K562 (cell line): ENCODE measurements around the gene ENPP7. TPM values are rescaled to one million over a fixed set of nuclear protein-coding genes. Genes with fewer than 3 reads are reported as not detected.

Source experiments
- ATAC-seq: fragments of 200-7000 bp; cut with Tn5 transposase; 3 replicates; pipeline ENCODE4 v1.9.1; 2020; ENCODE audit warnings: moderate library complexity
- BruUV-seq: library from RNA; stranded (reverse); fragments of 400-500 nt; replicated peaks from 2 replicates; lab custom pipeline; 2021; lab: Mats Ljungman, UMichigan
- CTCF ChIA-PET: fragments of 300-600 bp; formaldehyde crosslinking; extraction: SDS; loops from one replicate; lab custom pipeline; 2021; ENCODE audit warnings: low intra/inter-chr PET ratio; lab: Yijun Ruan, JAX
- POLR2A ChIA-PET: fragments of 300-600, 350-650 bp; sonication (Branson Sonifier 250); formaldehyde crosslinking; extraction: SDS; loops from one replicate; lab custom pipeline; 2021; ENCODE audit warnings: antibody characterized with exemption, inconsistent platforms; lab: Yijun Ruan, JAX
- DNase-seq, 4 experiments: peaks; one replicate each; pipeline versions ENCODE4 v3.0.0 to v3.0.0-alpha.2; 2011 to 2018; ENCODE audit warnings: low spot score in 3 of 4, mixed read lengths in 3 of 4; ENCODE audit errors: extremely low read depth in 1 of 4
- FAIRE-seq: peaks from 2 replicates; lab custom pipeline; 2011; peaks lifted over from hg19 to GRCh38; lab: Jason Lieb, UNC
- H2AFZ ChIP-seq: 2 replicates; pipeline ENCODE4 v1.6.0; 2011; ENCODE audit warnings: low read depth, low read length, control low read depth, inconsistent platforms
- H3K27ac ChIP-seq: fragments of 200-600 bp; 3 replicates; pipeline ENCODE4 v1.8.0; 2011; ENCODE audit warnings: low read depth, mild to moderate bottlenecking, control low read depth, inconsistent platforms, low read length, moderate library complexity, mixed read lengths; ENCODE audit errors: extremely low read depth
- H3K27me3 ChIP-seq, 2 experiments: fragments of 300-600 bp in 1 of 2; 2 replicates in 1 of 2; 3 replicates in 1 of 2; pipeline versions ENCODE4 v1.6.0 to v1.8.0; 2011; ENCODE audit warnings: inconsistent platforms in 2 of 2, low read length in 2 of 2, mild to moderate bottlenecking in 1 of 2, mixed read lengths in 1 of 2, moderate library complexity in 1 of 2; ENCODE audit not compliant: control insufficient read depth in 2 of 2, insufficient read depth in 2 of 2
- H3K36me3 ChIP-seq: fragments of 300-600 bp; 3 replicates; pipeline ENCODE4 v1.8.0; 2011; ENCODE audit warnings: mild to moderate bottlenecking, low read length, inconsistent platforms; ENCODE audit not compliant: control insufficient read depth, insufficient read depth
- H3K4me1 ChIP-seq, 2 experiments: fragments of 200-600 bp in 1 of 2; replicated peaks in 1 of 2; 2 replicates in 1 of 2; 3 replicates in 1 of 2; pipeline versions ENCODE4 v1.5.1 to v1.8.0; 2011; ENCODE audit warnings: inconsistent platforms in 2 of 2, low read length in 2 of 2, mild to moderate bottlenecking in 1 of 2, mixed read lengths in 1 of 2, moderate library complexity in 1 of 2; ENCODE audit not compliant: control insufficient read depth in 2 of 2, insufficient read depth in 2 of 2
- H3K4me2 ChIP-seq: 2 replicates; pipeline ENCODE4 v1.6.1; 2011; ENCODE audit warnings: low read length, control low read depth, inconsistent platforms, mixed read lengths; ENCODE audit not compliant: insufficient read depth
- H3K4me3 ChIP-seq: fragments of 200-600 bp; sonication (generic), shearing (Covaris generic); 2 replicates; pipeline ENCODE4 v1.5.1; 2016; ENCODE audit warnings: control low read depth, inconsistent platforms
- H3K79me2 ChIP-seq: fragments of 200-600 bp; 3 replicates; pipeline ENCODE4 v1.8.0; 2011; ENCODE audit warnings: low read length, inconsistent platforms; ENCODE audit not compliant: control insufficient read depth, insufficient read depth
- H3K9ac ChIP-seq, 2 experiments: 2 replicates each; pipeline versions ENCODE4 v1.6.0 to v1.6.1; 2011; ENCODE audit warnings: low read depth in 2 of 2, low read length in 2 of 2, control low read depth in 1 of 2, inconsistent platforms in 1 of 2, mild to moderate bottlenecking in 1 of 2, mixed read lengths in 1 of 2; ENCODE audit not compliant: insufficient read depth in 1 of 2
- H3K9me1 ChIP-seq: one replicate; pipeline ENCODE4 v1.6.0; 2011; ENCODE audit warnings: inconsistent platforms, mild to moderate bottlenecking, low read length, moderate library complexity; ENCODE audit not compliant: control insufficient read depth, insufficient read depth
- H3K9me3 ChIP-seq: replicated peaks from 2 replicates; pipeline ENCODE4 v1.5.1; 2011; ENCODE audit warnings: low read depth, low read length, inconsistent platforms; ENCODE audit not compliant: control insufficient read depth, insufficient read depth
- H4K20me1 ChIP-seq: replicated peaks from 2 replicates; pipeline ENCODE4 v1.6.1; 2011; ENCODE audit warnings: low read length, inconsistent platforms, mixed read lengths; ENCODE audit not compliant: control insufficient read depth, insufficient read depth
- HMGN3 ChIP-seq: IDR thresholded peaks from 2 replicates; pipeline ENCODE4 v1.6.1; 2011; ENCODE audit warnings: borderline replicate concordance, low read depth, mild to moderate bottlenecking, mixed read lengths, low read length; ENCODE audit not compliant: insufficient read length; ENCODE audit errors: extremely low read depth
- KDM1A ChIP-seq, 2 experiments: fragments of 450-650 bp; IDR thresholded peaks; 2 replicates each; pipeline ENCODE4 v1.6.1; 2016; ENCODE audit warnings: mild to moderate bottlenecking in 2 of 2
- RUNX1 ChIP-seq: sonication (generic); IDR thresholded peaks from 2 replicates; pipeline ENCODE4 v1.6.1; 2016; ENCODE audit warnings: antibody characterized with exemption, low read depth
- TGIF2 ChIP-seq: sonication (generic); formaldehyde crosslinking; IDR thresholded peaks from 2 replicates; pipeline ENCODE4 v1.8.1; 2022; ENCODE audit warnings: mild to moderate bottlenecking, missing genetic modification reagents, moderate library complexity
- XRCC4 ChIP-seq: IDR thresholded peaks from one replicate; pipeline ENCODE4 v1.6.1; 2011; ENCODE audit not compliant: insufficient read depth, insufficient read length; ENCODE audit errors: extremely low read depth
- ZFX ChIP-seq: sonication (generic); formaldehyde crosslinking; IDR thresholded peaks from 2 replicates; pipeline ENCODE4 v1.8.0; 2022; ENCODE audit warnings: mild to moderate bottlenecking, missing genetic modification reagents, moderate library complexity
- ZNF77 ChIP-seq: fragments of 250-450 bp; sonication (Bioruptor Pico); IDR thresholded peaks from 2 replicates; pipeline ENCODE4 v1.5.0; 2020
- WGBS: fragments of 100-300 bp; shearing (Covaris generic); methylation state at CpG from one replicate; pipeline ENCODE4 v1.1.6; 2016; ENCODE audit warnings: low coverage, mixed read lengths; ENCODE audit not compliant: insufficient coverage; ENCODE audit errors: missing lambda C conversion rate; 5-methylcytosine and 5-hydroxymethylcytosine counted together
- in situ Hi-C: fragments of 300-500 bp; cut with MboI; formaldehyde crosslinking; loops from 4 replicates; pipeline ENCODE4 v1.15.0; 2018; ENCODE audit warnings: inconsistent platforms, mixed read lengths
- intact Hi-C: fragments of 100-400 bp; cut with micrococcal nuclease; formaldehyde crosslinking; loops from 2 replicates; pipeline ENCODE4 v1.14.2; 2022
- polyA plus RNA-seq, 8 experiments: library from polyadenylated mRNA; depleted of rRNA in 4 of 8; stranded (reverse) in 5 of 8; unstranded in 3 of 8; fragments of >200 nt; fragmentation: Nextera tagmentation in 2 of 8; fragmentation: Illumina TruSeq in 1 of 8; extraction: Ambion mirVana in 2 of 8; extraction: Trizol in 1 of 8; gene quantifications; 2 replicates each; pipeline versions ENCODE4 v1.2.1 to v1.2.3, GENCODE V29; 2011 to 2014; ENCODE audit warnings: inconsistent platforms in 1 of 8, missing spikeins in 1 of 8
- total RNA-seq, 7 experiments: library from RNA; depleted of rRNA in 6 of 7; stranded (reverse); fragments of >200 nt in 6 of 7; fragmentation: Illumina TruSeq in 2 of 7; extraction: Trizol in 2 of 7; gene quantifications; 2 replicates each; pipeline versions ENCODE4 v1.2.1 to v1.2.3, GENCODE V29; 2011 to 2021; ENCODE audit warnings: low replicate concordance in 1 of 7
- TF ChIP-seq, protein P1 (sequence below), 2 experiments: fragments of 450-650 bp; IDR thresholded peaks; 2 replicates each; pipeline ENCODE4 v1.6.1; 2016; ENCODE audit warnings: mild to moderate bottlenecking in 2 of 2, borderline replicate concordance in 1 of 2, low read depth in 1 of 2, moderate library complexity in 1 of 2
- TF ChIP-seq, protein P2 (sequence below), 3 experiments: IDR thresholded peaks in 2 of 3; conservative IDR thresholded peaks in 1 of 3; 2 replicates each; pipeline ENCODE4 v1.5.1; 2011 to 2012; ENCODE audit warnings: low read length in 3 of 3, mild to moderate bottlenecking in 3 of 3, control low read depth in 2 of 3, improper control_type of control experiment in 1 of 3, inconsistent platforms in 1 of 3, low read depth in 1 of 3, mixed read lengths in 1 of 3, moderate library complexity in 1 of 3; ENCODE audit not compliant: insufficient read depth in 2 of 3

Gene ENPP7
- total and polyA plus RNA-seq, 9 of the 15 experiments (the other 6 are each of a cell fraction or from before 2014, with no cell fraction given) = not detected

DNA sequence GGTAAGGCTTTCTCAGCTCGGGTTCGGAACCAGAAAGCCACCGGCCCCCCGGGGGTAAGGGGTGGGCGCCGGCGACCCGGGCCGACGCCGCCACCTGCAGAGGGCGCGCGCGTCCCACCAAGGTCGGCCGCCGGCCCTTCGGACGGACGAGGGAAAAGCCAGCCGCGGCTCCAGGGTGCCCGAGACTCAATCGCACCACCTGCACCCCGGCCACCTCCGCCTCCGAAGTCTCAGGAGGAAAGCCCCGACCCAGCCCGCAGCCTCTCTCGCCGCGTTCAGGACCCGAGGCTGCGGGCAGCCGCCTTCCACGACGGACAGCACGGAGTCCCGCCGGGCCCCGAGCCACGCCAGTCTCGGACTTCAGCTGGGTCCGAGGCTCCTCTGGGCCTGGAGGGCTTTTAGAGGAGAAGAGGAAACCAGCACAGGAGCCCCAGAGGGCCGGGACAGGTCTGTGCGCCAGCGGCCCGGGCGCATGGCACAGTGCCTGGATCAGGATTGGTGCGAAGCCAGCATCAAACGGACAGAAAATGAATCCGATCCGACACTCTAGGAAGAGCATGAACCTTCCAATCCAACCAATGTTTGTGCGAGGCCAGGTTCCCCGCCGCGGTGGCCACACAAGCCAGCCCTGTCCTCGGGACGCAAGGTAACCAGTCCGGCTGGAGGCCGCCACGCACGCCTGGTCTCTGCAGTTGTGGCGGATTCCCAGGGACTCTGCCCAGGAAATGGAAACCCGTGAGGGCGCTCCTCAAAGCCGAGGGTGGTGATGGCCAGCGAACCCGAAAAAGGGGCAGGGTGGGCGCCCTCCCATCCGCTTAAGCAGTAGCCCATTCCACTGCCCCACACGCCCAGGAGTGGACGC, 59.4 kb downstream of the ENPP7 start:
- peak; percentile 92 for ATAC-seq
- no peaks in the 10 kb centered on the region for H4K20me1 ChIP-seq
- no TSS peak for BruUV-seq
- H3K27ac ChIP-seq = no peak overlapping the region
- H3K79me2 ChIP-seq = peaks cover 5% of the 10 kb centered on the region; the same call in 1 of the 3 replicates
- intact Hi-C loops (loop anchor here (1.0 to 5.0 kb wide), 2 partner anchors 43 to 126 kb away; no protein-coding TSS in a partner anchor), in situ Hi-C loops (loop anchor here (5.0 kb wide), 1 partner anchor 43 kb away; no protein-coding TSS in a partner anchor)
- no peak overlapping the region for H3K4me3 ChIP-seq
- ChIA-PET CTCF (interaction anchor here (0.6 to 2.3 kb wide), 8 partner anchors 8 to 201 kb away, joined by 3 to 18 read pairs (median 5); no protein-coding TSS in a partner anchor), POLR2A (interaction anchor here (0.7 to 1.8 kb wide), 3 partner anchors 10 to 155 kb away, joined by 3 to 10 read pairs (median 3); no protein-coding TSS in a partner anchor)
- peaks cover 3 to 45% of the 10 kb centered on the region in 2 experiments; a peak in 4 of 5 replicates for H3K4me1 ChIP-seq
- WGBS = 46% methylated on average over 36 of the region's 74 CpGs
- peak; percentile 64 to 87 (median 82) for DNase-seq
- H3K27me3 ChIP-seq = no peaks in the 10 kb centered on the region
- FAIRE-seq = no peak
- no peaks in the 10 kb centered on the region for H3K9me3 ChIP-seq
- peaks cover 16% of the 10 kb centered on the region; the same call in 1 of the 3 replicates for H3K36me3 ChIP-seq
- H3K9ac ChIP-seq = peak overlapping the region; percentile 10 to 83; a peak in 3 of 4 replicates
- H2AFZ ChIP-seq = peak overlapping the region; percentile 84
- H3K9me1 ChIP-seq = no peaks in the 10 kb centered on the region
- peak overlapping the region; percentile 31; the same call in 1 of the 2 replicates for H3K4me2 ChIP-seq
- TF ChIP-seq KDM1A (IDR thresholded peaks at IDR 0.05) = no peak
- TF ChIP-seq, protein P1, sequence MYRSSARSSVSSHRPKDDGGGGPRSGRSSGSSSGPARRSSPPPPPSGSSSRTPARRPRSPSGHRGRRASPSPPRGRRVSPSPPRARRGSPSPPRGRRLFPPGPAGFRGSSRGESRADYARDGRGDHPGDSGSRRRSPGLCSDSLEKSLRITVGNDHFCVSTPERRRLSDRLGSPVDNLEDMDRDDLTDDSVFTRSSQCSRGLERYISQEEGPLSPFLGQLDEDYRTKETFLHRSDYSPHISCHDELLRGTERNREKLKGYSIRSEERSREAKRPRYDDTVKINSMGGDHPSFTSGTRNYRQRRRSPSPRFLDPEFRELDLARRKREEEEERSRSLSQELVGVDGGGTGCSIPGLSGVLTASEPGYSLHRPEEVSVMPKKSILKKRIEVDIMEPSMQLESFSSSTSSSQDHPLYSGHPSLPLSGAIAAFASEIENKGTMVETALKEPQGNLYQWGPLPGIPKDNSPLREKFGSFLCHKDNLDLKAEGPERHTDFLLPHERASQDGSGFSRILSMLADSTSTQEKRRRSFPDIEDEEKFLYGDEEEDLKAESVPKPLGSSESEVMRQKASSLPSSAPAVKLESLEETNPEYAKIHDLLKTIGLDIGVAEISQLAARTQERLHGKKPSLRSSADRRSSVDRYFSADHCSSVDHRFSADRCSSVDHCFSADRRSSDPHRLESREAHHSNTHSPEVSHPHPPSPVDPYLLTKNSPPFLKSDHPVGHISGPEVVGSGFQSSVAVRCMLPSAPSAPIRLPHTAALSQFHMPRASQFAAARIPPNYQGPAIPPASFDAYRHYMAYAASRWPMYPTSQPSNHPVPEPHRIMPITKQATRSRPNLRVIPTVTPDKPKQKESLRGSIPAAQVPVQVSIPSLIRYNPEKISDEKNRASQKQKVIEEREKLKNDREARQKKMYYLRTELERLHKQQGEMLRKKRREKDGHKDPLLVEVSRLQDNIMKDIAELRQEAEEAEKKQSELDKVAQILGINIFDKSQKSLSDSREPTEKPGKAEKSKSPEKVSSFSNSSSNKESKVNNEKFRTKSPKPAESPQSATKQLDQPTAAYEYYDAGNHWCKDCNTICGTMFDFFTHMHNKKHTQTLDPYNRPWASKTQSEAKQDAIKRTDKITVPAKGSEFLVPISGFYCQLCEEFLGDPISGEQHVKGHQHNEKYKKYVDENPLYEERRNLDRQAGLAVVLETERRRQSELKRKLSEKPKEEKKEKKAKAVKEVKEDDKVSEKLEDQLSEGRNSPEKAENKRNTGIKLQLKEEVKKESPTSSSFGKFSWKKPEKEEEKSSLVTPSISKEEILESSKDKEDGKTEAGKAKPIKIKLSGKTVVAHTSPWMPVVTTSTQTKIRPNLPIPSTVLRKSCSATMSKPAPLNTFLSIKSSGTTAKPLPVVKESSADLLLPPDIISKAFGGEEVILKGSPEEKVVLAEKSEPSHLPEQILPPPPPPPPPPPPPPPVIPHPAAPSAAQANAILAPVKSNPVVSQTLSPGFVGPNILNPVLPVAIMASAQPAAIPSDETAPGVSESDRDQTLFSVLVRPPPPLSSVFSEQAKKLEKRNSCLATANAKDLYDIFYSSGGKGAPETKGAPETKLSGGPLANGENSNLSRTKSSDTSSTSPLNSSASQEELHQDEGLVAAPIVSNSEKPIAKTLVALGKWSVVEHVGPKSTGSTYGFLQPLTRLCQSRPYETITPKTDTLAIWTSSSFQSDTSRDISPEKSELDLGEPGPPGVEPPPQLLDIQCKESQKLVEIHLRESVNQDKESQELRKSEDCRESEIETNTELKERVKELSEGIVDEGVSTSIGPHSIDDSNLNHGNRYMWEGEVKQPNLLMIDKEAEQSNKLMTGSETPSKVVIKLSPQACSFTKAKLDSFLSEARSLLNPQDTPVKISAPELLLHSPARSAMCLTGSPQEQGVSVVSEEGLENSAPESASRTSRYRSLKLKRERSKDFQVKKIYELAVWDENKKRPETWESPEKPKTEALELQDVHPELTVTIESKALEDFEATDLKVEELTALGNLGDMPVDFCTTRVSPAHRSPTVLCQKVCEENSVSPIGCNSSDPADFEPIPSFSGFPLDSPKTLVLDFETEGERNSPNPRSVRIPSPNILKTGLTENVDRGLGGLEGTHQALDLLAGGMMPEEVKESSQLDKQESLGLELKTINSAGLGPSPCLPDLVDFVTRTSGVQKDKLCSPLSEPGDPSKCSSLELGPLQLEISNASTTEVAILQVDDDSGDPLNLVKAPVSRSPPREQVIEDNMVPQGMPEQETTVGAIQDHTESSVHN (IDR thresholded peaks at IDR 0.05; ENCODE audit: borderline replicate concordance in 1 of 2, low read depth in 1 of 2) = no peak
- TF ChIP-seq HMGN3 = peak; percentile 10
- 0 out of 2 replicates have a peak, but pooled peaks have one; percentile 27 for TF ChIP-seq RUNX1
- TF ChIP-seq, protein P2, sequence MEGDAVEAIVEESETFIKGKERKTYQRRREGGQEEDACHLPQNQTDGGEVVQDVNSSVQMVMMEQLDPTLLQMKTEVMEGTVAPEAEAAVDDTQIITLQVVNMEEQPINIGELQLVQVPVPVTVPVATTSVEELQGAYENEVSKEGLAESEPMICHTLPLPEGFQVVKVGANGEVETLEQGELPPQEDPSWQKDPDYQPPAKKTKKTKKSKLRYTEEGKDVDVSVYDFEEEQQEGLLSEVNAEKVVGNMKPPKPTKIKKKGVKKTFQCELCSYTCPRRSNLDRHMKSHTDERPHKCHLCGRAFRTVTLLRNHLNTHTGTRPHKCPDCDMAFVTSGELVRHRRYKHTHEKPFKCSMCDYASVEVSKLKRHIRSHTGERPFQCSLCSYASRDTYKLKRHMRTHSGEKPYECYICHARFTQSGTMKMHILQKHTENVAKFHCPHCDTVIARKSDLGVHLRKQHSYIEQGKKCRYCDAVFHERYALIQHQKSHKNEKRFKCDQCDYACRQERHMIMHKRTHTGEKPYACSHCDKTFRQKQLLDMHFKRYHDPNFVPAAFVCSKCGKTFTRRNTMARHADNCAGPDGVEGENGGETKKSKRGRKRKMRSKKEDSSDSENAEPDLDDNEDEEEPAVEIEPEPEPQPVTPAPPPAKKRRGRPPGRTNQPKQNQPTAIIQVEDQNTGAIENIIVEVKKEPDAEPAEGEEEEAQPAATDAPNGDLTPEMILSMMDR (IDR thresholded peaks at IDR 0.05 in 2 of 3, conservative IDR thresholded peaks at IDR 0.05 in 1 of 3; ENCODE audit: insufficient read depth in 2 of 3, low read depth in 1 of 3, low read length in 3 of 3) = peak; percentile 76 to 89 (median 77)
- no peak for TF ChIP-seq XRCC4
- no peak for TF ChIP-seq TGIF2 (CRISPR knock-in tag)
- TF ChIP-seq ZNF77 (CRISPR knock-in tag) = no peak
- peak; percentile 37; the same call in 1 of the 2 replicates for TF ChIP-seq ZFX (CRISPR knock-in tag)
